Mammary epithelial cell (primary cell): ENCODE results near the gene ZNF267.

Experiments
- EZH2 ChIP-seq: IDR thresholded peaks from 2 replicates; pipeline ENCODE4 v1.6.1; 2012; ENCODE audit warnings: low read length, inconsistent platforms, borderline replicate concordance
- TF ChIP-seq, protein P1 (sequence below), 2 donors: IDR thresholded peaks in 1 of 2; conservative IDR thresholded peaks in 1 of 2; 2 replicates each; pipeline ENCODE4 v1.5.1; 2011 to 2012; ENCODE audit warnings: inconsistent platforms in 2 of 2, low read length in 2 of 2, mild to moderate bottlenecking in 2 of 2, control low read depth in 1 of 2, low read depth in 1 of 2; ENCODE audit not compliant: insufficient read depth in 1 of 2; ENCODE audit errors: extremely low read depth in 1 of 2

DNA sequence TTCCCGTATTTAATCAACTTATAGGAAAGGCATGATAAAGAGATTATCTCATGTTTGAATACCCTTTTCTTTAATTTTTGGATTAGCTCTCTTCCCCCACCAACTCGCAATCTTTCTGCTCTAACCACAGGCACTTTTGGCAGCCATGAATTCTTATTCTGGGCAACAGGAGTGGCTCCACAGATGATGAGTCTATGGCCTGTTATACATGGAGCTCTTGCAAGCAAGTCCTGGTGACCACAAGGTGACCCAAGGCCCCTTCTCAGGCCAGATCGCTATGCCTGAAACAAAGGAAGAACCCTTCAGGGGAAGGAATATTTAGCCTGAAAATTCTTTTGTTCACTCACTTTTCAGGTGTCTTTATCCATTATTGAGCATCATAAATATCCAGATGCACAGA is 10.8 kb upstream of the ZNF267 start:
- TF ChIP-seq, protein P1, sequence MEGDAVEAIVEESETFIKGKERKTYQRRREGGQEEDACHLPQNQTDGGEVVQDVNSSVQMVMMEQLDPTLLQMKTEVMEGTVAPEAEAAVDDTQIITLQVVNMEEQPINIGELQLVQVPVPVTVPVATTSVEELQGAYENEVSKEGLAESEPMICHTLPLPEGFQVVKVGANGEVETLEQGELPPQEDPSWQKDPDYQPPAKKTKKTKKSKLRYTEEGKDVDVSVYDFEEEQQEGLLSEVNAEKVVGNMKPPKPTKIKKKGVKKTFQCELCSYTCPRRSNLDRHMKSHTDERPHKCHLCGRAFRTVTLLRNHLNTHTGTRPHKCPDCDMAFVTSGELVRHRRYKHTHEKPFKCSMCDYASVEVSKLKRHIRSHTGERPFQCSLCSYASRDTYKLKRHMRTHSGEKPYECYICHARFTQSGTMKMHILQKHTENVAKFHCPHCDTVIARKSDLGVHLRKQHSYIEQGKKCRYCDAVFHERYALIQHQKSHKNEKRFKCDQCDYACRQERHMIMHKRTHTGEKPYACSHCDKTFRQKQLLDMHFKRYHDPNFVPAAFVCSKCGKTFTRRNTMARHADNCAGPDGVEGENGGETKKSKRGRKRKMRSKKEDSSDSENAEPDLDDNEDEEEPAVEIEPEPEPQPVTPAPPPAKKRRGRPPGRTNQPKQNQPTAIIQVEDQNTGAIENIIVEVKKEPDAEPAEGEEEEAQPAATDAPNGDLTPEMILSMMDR (conservative IDR thresholded peaks at IDR 0.05 in 1 of 2, IDR thresholded peaks at IDR 0.05 in 1 of 2; ENCODE audit: extremely low read depth in 1 of 2, insufficient read depth in 1 of 2, low read depth in 1 of 2, low read length in 2 of 2), result no peak
- no peak for TF ChIP-seq EZH2
